ENCODE results near the gene CPTP. TPM values are rescaled to one million over a fixed set of nuclear protein-coding genes. Genes with fewer than 3 reads are reported as not detected.

CPTP gene
- polyA plus RNA-seq, 1 donor = 17.7 TPM

- H3K27ac ChIP-seq (ENCODE audit: low read length) = no peak overlapping the region
- H3K4me3 ChIP-seq (ENCODE audit: low read length) = no peak overlapping the region
- H3K4me1 ChIP-seq (ENCODE audit: control insufficient read depth, insufficient read depth, low read length) = peaks cover 7% of the 10 kb centered on the region
- H3K36me3 ChIP-seq (ENCODE audit: control insufficient read depth, insufficient read depth, low read length) = peaks cover 32% of the 10 kb centered on the region
- peaks cover 9% of the 10 kb centered on the region for H3K9me3 ChIP-seq (ENCODE audit: control insufficient read depth, low read depth, low read length)
- DNase-seq = peak in 1 of 2 donors; percentile 32
- WGBS (ENCODE audit: insufficient coverage, low lambda C conversion rate) = no CpG with 5 or more reads among the region's 30 CpGs
- H3K27me3 ChIP-seq (ENCODE audit: control insufficient read depth, insufficient read depth, low read length) = no peaks in the 10 kb centered on the region
Measured at GRCh38 chr1:1298861-1299685, 25.5 kb upstream of the CPTP start.

GRCh38 chr1:1299686-1300351, 24.8 kb upstream of the CPTP start:
- Histone ChIP-seq H3K9me3 (ENCODE audit: control insufficient read depth, low read depth, low read length) (peaks cover 9% of the 10 kb centered on the region), H3K4me1 (ENCODE audit: control insufficient read depth, insufficient read depth, low read length) (peaks cover 15% of the 10 kb centered on the region), H3K36me3 (ENCODE audit: control insufficient read depth, insufficient read depth, low read length) (peaks cover 29% of the 10 kb centered on the region), H3K27me3 (ENCODE audit: control insufficient read depth, insufficient read depth, low read length) (no peaks in the 10 kb centered on the region), H3K27ac (ENCODE audit: low read length) (no peak overlapping the region), H3K4me3 (ENCODE audit: low read length) (no peak overlapping the region)
- no CpG with 5 or more reads among the region's 22 CpGs for WGBS (ENCODE audit: insufficient coverage, low lambda C conversion rate)
- no peak for DNase-seq

- no peak overlapping the region for H3K4me3 ChIP-seq (ENCODE audit: low read length)
- no peak for DNase-seq
- H3K4me1 ChIP-seq (ENCODE audit: control insufficient read depth, insufficient read depth, low read length) = peaks cover 20% of the 10 kb centered on the region
- H3K27ac ChIP-seq (ENCODE audit: low read length) = no peak overlapping the region
- H3K36me3 ChIP-seq (ENCODE audit: control insufficient read depth, insufficient read depth, low read length) = peaks cover 25% of the 10 kb centered on the region
- H3K9me3 ChIP-seq (ENCODE audit: control insufficient read depth, low read depth, low read length) = peaks cover 6% of the 10 kb centered on the region
- WGBS (ENCODE audit: insufficient coverage, low lambda C conversion rate) = no CpG with 5 or more reads among the region's 12 CpGs
- no peaks in the 10 kb centered on the region for H3K27me3 ChIP-seq (ENCODE audit: control insufficient read depth, insufficient read depth, low read length)
Measured at GRCh38 chr1:1300352-1300739, 24.3 kb upstream of the CPTP start.

GRCh38 chr1:1302006-1302430, 22.6 kb upstream of the CPTP start:
- Histone ChIP-seq H3K36me3 (ENCODE audit: control insufficient read depth, insufficient read depth, low read length) (peaks cover 11% of the 10 kb centered on the region), H3K9me3 (ENCODE audit: control insufficient read depth, low read depth, low read length) (no peaks in the 10 kb centered on the region), H3K4me3 (ENCODE audit: low read length) (no peak overlapping the region), H3K27ac (ENCODE audit: low read length) (no peak overlapping the region), H3K27me3 (ENCODE audit: control insufficient read depth, insufficient read depth, low read length) (no peaks in the 10 kb centered on the region), H3K4me1 (ENCODE audit: control insufficient read depth, insufficient read depth, low read length) (peaks cover 34% of the 10 kb centered on the region)
- WGBS (ENCODE audit: insufficient coverage, low lambda C conversion rate) = no CpG with 5 or more reads among the region's 9 CpGs
- no peak for DNase-seq

- Histone ChIP-seq H3K36me3 (ENCODE audit: control insufficient read depth, insufficient read depth, low read length) (peaks cover 6% of the 10 kb centered on the region), H3K27ac (ENCODE audit: low read length) (no peak overlapping the region), H3K4me1 (ENCODE audit: control insufficient read depth, insufficient read depth, low read length) (peaks cover 34% of the 10 kb centered on the region), H3K9me3 (ENCODE audit: control insufficient read depth, low read depth, low read length) (no peaks in the 10 kb centered on the region), H3K4me3 (ENCODE audit: low read length) (no peak overlapping the region), H3K27me3 (ENCODE audit: control insufficient read depth, insufficient read depth, low read length) (no peaks in the 10 kb centered on the region)
- WGBS (ENCODE audit: insufficient coverage, low lambda C conversion rate) = no CpG with 5 or more reads among the region's 31 CpGs
- no peak for DNase-seq
Measured at GRCh38 chr1:1302951-1303509, 21.6 kb upstream of the CPTP start.

- H3K4me3 ChIP-seq (ENCODE audit: low read length) = no peak overlapping the region
- peaks cover 5% of the 10 kb centered on the region for H3K36me3 ChIP-seq (ENCODE audit: control insufficient read depth, insufficient read depth, low read length)
- no peaks in the 10 kb centered on the region for H3K9me3 ChIP-seq (ENCODE audit: control insufficient read depth, low read depth, low read length)
- H3K27ac ChIP-seq (ENCODE audit: low read length) = no peak overlapping the region
- DNase-seq = no peak
- WGBS (ENCODE audit: insufficient coverage, low lambda C conversion rate) = no CpG with 5 or more reads among the region's 13 CpGs
- H3K27me3 ChIP-seq (ENCODE audit: control insufficient read depth, insufficient read depth, low read length) = no peaks in the 10 kb centered on the region
- H3K4me1 ChIP-seq (ENCODE audit: control insufficient read depth, insufficient read depth, low read length) = peaks cover 34% of the 10 kb centered on the region
Measured at GRCh38 chr1:1303736-1304135, 20.9 kb upstream of the CPTP start.

GRCh38 chr1:1304331-1305299, 20.0 kb upstream of the CPTP start:
- Histone ChIP-seq H3K27ac (ENCODE audit: low read length) (peak overlapping the region; percentile 90), H3K36me3 (ENCODE audit: control insufficient read depth, insufficient read depth, low read length) (peaks cover 2% of the 10 kb centered on the region), H3K27me3 (ENCODE audit: control insufficient read depth, insufficient read depth, low read length) (no peaks in the 10 kb centered on the region), H3K9me3 (ENCODE audit: control insufficient read depth, low read depth, low read length) (peaks cover 3% of the 10 kb centered on the region), H3K4me1 (ENCODE audit: control insufficient read depth, insufficient read depth, low read length) (peaks cover 34% of the 10 kb centered on the region), H3K4me3 (ENCODE audit: low read length) (peak overlapping the region; percentile 41)
- no CpG with 5 or more reads among the region's 29 CpGs for WGBS (ENCODE audit: insufficient coverage, low lambda C conversion rate)
- peak; percentile 78 to 89 for DNase-seq

- peak overlapping the region; percentile 73 for H3K4me3 ChIP-seq (ENCODE audit: low read length)
- no CpG with 5 or more reads among the region's 25 CpGs for WGBS (ENCODE audit: insufficient coverage, low lambda C conversion rate)
- peaks cover 6% of the 10 kb centered on the region for H3K36me3 ChIP-seq (ENCODE audit: control insufficient read depth, insufficient read depth, low read length)
- DNase-seq = peak; percentile 87 to 91
- H3K27me3 ChIP-seq (ENCODE audit: control insufficient read depth, insufficient read depth, low read length) = no peaks in the 10 kb centered on the region
- H3K27ac ChIP-seq (ENCODE audit: low read length) = peak overlapping the region; percentile 90
- H3K4me1 ChIP-seq (ENCODE audit: control insufficient read depth, insufficient read depth, low read length) = peaks cover 42% of the 10 kb centered on the region
- peaks cover 4% of the 10 kb centered on the region for H3K9me3 ChIP-seq (ENCODE audit: control insufficient read depth, low read depth, low read length)
Measured at GRCh38 chr1:1305300-1306069, 19.1 kb upstream of the CPTP start.

- peak overlapping the region; percentile 90 for H3K27ac ChIP-seq (ENCODE audit: low read length)
- no peak for DNase-seq
- H3K9me3 ChIP-seq (ENCODE audit: control insufficient read depth, low read depth, low read length) = peaks cover 4% of the 10 kb centered on the region
- no CpG with 5 or more reads among the region's 11 CpGs for WGBS (ENCODE audit: insufficient coverage, low lambda C conversion rate)
- H3K4me1 ChIP-seq (ENCODE audit: control insufficient read depth, insufficient read depth, low read length) = peaks cover 42% of the 10 kb centered on the region
- H3K27me3 ChIP-seq (ENCODE audit: control insufficient read depth, insufficient read depth, low read length) = no peaks in the 10 kb centered on the region
- H3K4me3 ChIP-seq (ENCODE audit: low read length) = peak overlapping the region; percentile 73
- H3K36me3 ChIP-seq (ENCODE audit: control insufficient read depth, insufficient read depth, low read length) = peaks cover 13% of the 10 kb centered on the region
Measured at GRCh38 chr1:1306070-1306660, 18.4 kb upstream of the CPTP start.
